Measurements from ENCODE around the gene GALNS. TPM values are rescaled to one million over a fixed set of nuclear protein-coding genes. Genes with fewer than 3 reads are reported as not detected.

The GALNS gene
- total RNA-seq, 3 donors from 2014 or later = 16.2 to 29.5 (median 17.9) TPM

GRCh38 chr16:88798073-88798472 is 58.7 kb downstream of the GALNS start:
- TF ChIP-seq POLR2AphosphoS5 (IDR thresholded peaks at IDR 0.05) = no peak
- TF ChIP-seq POLR2A (IDR thresholded peaks at IDR 0.05) = no peak
- TF ChIP-seq, protein P1, sequence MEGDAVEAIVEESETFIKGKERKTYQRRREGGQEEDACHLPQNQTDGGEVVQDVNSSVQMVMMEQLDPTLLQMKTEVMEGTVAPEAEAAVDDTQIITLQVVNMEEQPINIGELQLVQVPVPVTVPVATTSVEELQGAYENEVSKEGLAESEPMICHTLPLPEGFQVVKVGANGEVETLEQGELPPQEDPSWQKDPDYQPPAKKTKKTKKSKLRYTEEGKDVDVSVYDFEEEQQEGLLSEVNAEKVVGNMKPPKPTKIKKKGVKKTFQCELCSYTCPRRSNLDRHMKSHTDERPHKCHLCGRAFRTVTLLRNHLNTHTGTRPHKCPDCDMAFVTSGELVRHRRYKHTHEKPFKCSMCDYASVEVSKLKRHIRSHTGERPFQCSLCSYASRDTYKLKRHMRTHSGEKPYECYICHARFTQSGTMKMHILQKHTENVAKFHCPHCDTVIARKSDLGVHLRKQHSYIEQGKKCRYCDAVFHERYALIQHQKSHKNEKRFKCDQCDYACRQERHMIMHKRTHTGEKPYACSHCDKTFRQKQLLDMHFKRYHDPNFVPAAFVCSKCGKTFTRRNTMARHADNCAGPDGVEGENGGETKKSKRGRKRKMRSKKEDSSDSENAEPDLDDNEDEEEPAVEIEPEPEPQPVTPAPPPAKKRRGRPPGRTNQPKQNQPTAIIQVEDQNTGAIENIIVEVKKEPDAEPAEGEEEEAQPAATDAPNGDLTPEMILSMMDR (IDR thresholded peaks at IDR 0.05) = no peak
- no peak for DNase-seq (ENCODE audit: low spot score in 2 of 2)
- no peaks in the 10 kb centered on the region for H3K36me3 ChIP-seq
- H3K4me1 ChIP-seq = no peaks in the 10 kb centered on the region
- H3K9me3 ChIP-seq = no peaks in the 10 kb centered on the region
- H3K4me3 ChIP-seq = no peak overlapping the region
- intact Hi-C loops (cut with DNase I; ENCODE audit: low total_unique reads) = no loop called here
- no peak overlapping the region for H3K27ac ChIP-seq
- H3K27me3 ChIP-seq = peaks cover 0 to 11% of the 10 kb centered on the region in 2 donors

DNA sequence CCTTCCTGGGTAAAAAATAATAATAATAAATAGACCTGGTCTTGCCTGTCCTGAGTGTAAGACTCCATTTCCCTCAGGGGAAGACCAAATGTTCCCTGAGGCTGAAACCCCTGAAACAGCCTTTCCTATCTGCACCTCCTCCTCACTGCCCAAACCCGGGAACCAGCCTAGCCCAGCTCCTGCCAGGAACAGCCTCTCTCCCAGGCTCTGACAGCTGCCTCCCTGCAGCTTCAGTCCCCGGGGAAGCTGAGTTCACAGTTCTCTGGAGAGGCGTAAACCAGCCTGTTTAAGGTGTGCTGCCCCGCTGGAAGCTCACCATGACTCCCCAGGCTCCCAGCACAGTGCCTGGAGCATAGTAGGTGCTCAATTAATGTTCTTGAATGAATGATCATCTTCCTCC is 60.5 kb downstream of the GALNS start:
- intact Hi-C loops (cut with DNase I; ENCODE audit: low total_unique reads) = no loop called here
- Histone ChIP-seq H3K27me3 (peaks cover 0 to 17% of the 10 kb centered on the region in 2 donors), H3K36me3 (no peaks in the 10 kb centered on the region), H3K4me3 (no peak overlapping the region), H3K9me3 (no peaks in the 10 kb centered on the region), H3K4me1 (no peaks in the 10 kb centered on the region), H3K27ac (no peak overlapping the region)
- no peak for DNase-seq (ENCODE audit: low spot score in 2 of 2)
- no peak for TF ChIP-seq POLR2AphosphoS5 (IDR thresholded peaks at IDR 0.05)
- no peak for TF ChIP-seq POLR2A (IDR thresholded peaks at IDR 0.05)
- TF ChIP-seq, protein P1 (IDR thresholded peaks at IDR 0.05) = no peak

GRCh38 chr16:88793251-88793954 is 63.3 kb downstream of the GALNS start:
- no peaks in the 10 kb centered on the region for H3K9me3 ChIP-seq
- H3K4me1 ChIP-seq = no peaks in the 10 kb centered on the region
- peaks cover 0 to 17% of the 10 kb centered on the region in 2 donors for H3K27me3 ChIP-seq
- TF ChIP-seq, protein P1 (IDR thresholded peaks at IDR 0.05) = no peak
- TF ChIP-seq POLR2AphosphoS5 (IDR thresholded peaks at IDR 0.05) (no peak), POLR2A (IDR thresholded peaks at IDR 0.05) (no peak)
- no peak for DNase-seq (ENCODE audit: low spot score in 2 of 2)
- H3K27ac ChIP-seq = no peak overlapping the region
- intact Hi-C loops (cut with DNase I; ENCODE audit: low total_unique reads) = no loop called here
- no peaks in the 10 kb centered on the region for H3K36me3 ChIP-seq
- H3K4me3 ChIP-seq = no peak overlapping the region

GRCh38 chr16:88792668-88793250 is 64.0 kb downstream of the GALNS start:
- no peak overlapping the region for H3K4me3 ChIP-seq

DNA sequence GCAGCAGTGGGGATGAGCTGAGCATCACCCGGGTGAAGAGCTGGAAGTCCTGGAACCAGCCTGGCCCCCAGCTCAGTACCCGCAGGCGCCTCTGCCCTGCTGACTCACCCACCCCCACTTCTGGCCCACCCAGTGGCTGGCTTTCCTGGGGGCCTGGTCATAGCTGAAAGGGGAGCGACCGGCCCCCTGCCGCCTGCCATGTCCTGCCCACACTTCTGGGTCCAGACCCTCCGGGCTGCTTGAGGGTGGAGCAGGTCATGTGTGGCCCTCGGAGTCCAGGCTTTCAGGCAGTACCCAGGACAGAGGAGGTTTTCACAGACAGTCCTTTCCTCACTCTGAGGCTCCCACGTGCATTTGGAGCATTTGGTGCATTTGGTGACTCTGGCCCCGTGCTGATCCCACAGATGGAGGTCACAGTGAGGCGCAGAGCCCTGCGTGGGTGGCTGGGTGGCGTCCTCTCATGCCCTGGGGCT is 64.6 kb downstream of the GALNS start:
- intact Hi-C loops (cut with DNase I; ENCODE audit: low total_unique reads) = no loop called here
- TF ChIP-seq POLR2A (IDR thresholded peaks at IDR 0.05) (no peak), POLR2AphosphoS5 (IDR thresholded peaks at IDR 0.05) (no peak)
- TF ChIP-seq, protein P1 (IDR thresholded peaks at IDR 0.05) = no peak
- Histone ChIP-seq H3K4me3 (no peak overlapping the region), H3K36me3 (no peaks in the 10 kb centered on the region), H3K4me1 (no peaks in the 10 kb centered on the region), H3K27me3 (peaks cover 0 to 17% of the 10 kb centered on the region in 2 donors), H3K27ac (no peak overlapping the region), H3K9me3 (no peaks in the 10 kb centered on the region)
- no peak for DNase-seq (ENCODE audit: low spot score in 2 of 2)

More at GRCh38 chr16:88792668-88793250, 64.0 kb downstream of the GALNS start:
- no peak for TF ChIP-seq POLR2A (IDR thresholded peaks at IDR 0.05)
- peaks cover 0 to 17% of the 10 kb centered on the region in 2 donors for H3K27me3 ChIP-seq
- no peak overlapping the region for H3K27ac ChIP-seq
- H3K4me1 ChIP-seq = no peaks in the 10 kb centered on the region
- H3K36me3 ChIP-seq = no peaks in the 10 kb centered on the region
- no peaks in the 10 kb centered on the region for H3K9me3 ChIP-seq
- intact Hi-C loops (cut with DNase I; ENCODE audit: low total_unique reads) = no loop called here
- no peak for DNase-seq (ENCODE audit: low spot score in 2 of 2)
